NCI-H1694 (cell line): ENCODE results near the gene DMD.

Experiments used
- DNase-seq: peaks from one replicate; lab custom pipeline; 2025; lab: John Stamatoyannopoulos, UW

Gene DMD

GRCh38 chrX:31112226-31112999, 2098.9 kb downstream of the DMD start:
- DNase-seq = no peak

- DNase-seq = no peak
Observed at GRCh38 chrX:31110657-31111056, 2100.7 kb downstream of the DMD start.

- DNase-seq = no peak
Observed at GRCh38 chrX:31099536-31100090, 2111.7 kb downstream of the DMD start.

GRCh38 chrX:31098079-31098478, 2113.3 kb downstream of the DMD start:
- DNase-seq = no peak

GRCh38 chrX:31093639-31093975, 2117.7 kb downstream of the DMD start:
- DNase-seq = no peak

- DNase-seq = no peak
Observed at GRCh38 chrX:31092970-31093638, 2118.2 kb downstream of the DMD start.

- no peak for DNase-seq
Observed at GRCh38 chrX:31092476-31092875, 2118.9 kb downstream of the DMD start.

- no peak for DNase-seq
Observed at GRCh38 chrX:31091819-31092218, 2119.5 kb downstream of the DMD start.

- DNase-seq = no peak
Observed at GRCh38 chrX:31074522-31074921, 2136.8 kb downstream of the DMD start.

- DNase-seq = no peak
Observed at GRCh38 chrX:31071725-31072124, 2139.6 kb downstream of the DMD start, which contains the start of gene FTHL17. Gene FTHL17 (minus strand): TSS chrX:31072041. CDS start chrX:31071953, 88 bp downstream.

- no peak for DNase-seq
Observed at GRCh38 chrX:31071262-31071661, 2140.1 kb downstream of the DMD start.

- no peak for DNase-seq
Observed at GRCh38 chrX:31070057-31070468, 2141.3 kb downstream of the DMD start.
